ENCODE data around the gene NUDT13.
"Not testable (repeated sequence)": the region's sequence is repeated elsewhere in the genome, so short reads cannot be mapped to it uniquely, and the experiment has no call there.

The NUDT13 gene

GRCh38 chr10:73139251-73139650 lies 29.0 kb downstream of the NUDT13 start:
- Histone ChIP-seq H3K36me3 (ENCODE audit: control insufficient read depth, insufficient read depth, low read length) (no peaks in the 10 kb centered on the region), H3K9me3 (ENCODE audit: control insufficient read depth, low read length) (no peaks in the 10 kb centered on the region)

GRCh38 chr10:73141603-73142002 lies 31.3 kb downstream of the NUDT13 start:
- Histone ChIP-seq H3K4me1 (no peaks in the 10 kb centered on the region), H3K36me3 (ENCODE audit: control insufficient read depth, insufficient read depth, low read length) (no peaks in the 10 kb centered on the region), H3K79me2 (peaks cover 2% of the 10 kb centered on the region), H3K9ac (no peak overlapping the region), H3K4me2 (ENCODE audit: low read length) (no peak overlapping the region), H3K9me3 (ENCODE audit: control insufficient read depth, low read length) (no peaks in the 10 kb centered on the region), H3K27me3 (ENCODE audit: control insufficient read depth, insufficient read depth, low read length) (no peaks in the 10 kb centered on the region), H3K27ac (no peak overlapping the region), H2AFZ (no peak overlapping the region), H3K4me3 (ENCODE audit: low read depth, low read length) (no peak overlapping the region)
- no peak for TF ChIP-seq CTCF (IDR thresholded peaks at IDR 0.05)

More at GRCh38 chr10:73139251-73139650, 29.0 kb downstream of the NUDT13 start:
- no peak overlapping the region for H2AFZ ChIP-seq
- no peak overlapping the region for H3K4me3 ChIP-seq (ENCODE audit: low read depth, low read length)
- H3K4me1 ChIP-seq: no peaks in the 10 kb centered on the region
- no peak overlapping the region for H3K27ac ChIP-seq
- no peak for TF ChIP-seq CTCF (IDR thresholded peaks at IDR 0.05)
- no peaks in the 10 kb centered on the region for H3K27me3 ChIP-seq (ENCODE audit: control insufficient read depth, insufficient read depth, low read length)
- no peak overlapping the region for H3K4me2 ChIP-seq (ENCODE audit: low read length)
- H3K9ac ChIP-seq: no peak overlapping the region
- no peaks in the 10 kb centered on the region for H3K79me2 ChIP-seq

GRCh38 chr10:73150633-73151413 lies 40.6 kb downstream of the NUDT13 start:
- not testable (repeated sequence) for H3K4me1 ChIP-seq; H3K27ac ChIP-seq; H3K4me3 ChIP-seq (ENCODE audit: low read depth, low read length); H3K79me2 ChIP-seq; H2AFZ ChIP-seq; H3K27me3 ChIP-seq (ENCODE audit: control insufficient read depth, insufficient read depth, low read length); H3K9me3 ChIP-seq (ENCODE audit: control insufficient read depth, low read length); H3K9ac ChIP-seq; H3K36me3 ChIP-seq (ENCODE audit: control insufficient read depth, insufficient read depth, low read length); H3K4me2 ChIP-seq (ENCODE audit: low read length)

- Histone ChIP-seq H3K9me3 (ENCODE audit: control insufficient read depth, low read length) (no peaks in the 10 kb centered on the region), H3K9ac (no peak overlapping the region), H3K36me3 (ENCODE audit: control insufficient read depth, insufficient read depth, low read length) (no peaks in the 10 kb centered on the region), H3K4me2 (ENCODE audit: low read length) (no peak overlapping the region), H3K4me1 (no peaks in the 10 kb centered on the region), H3K27ac (no peak overlapping the region), H3K27me3 (ENCODE audit: control insufficient read depth, insufficient read depth, low read length) (no peaks in the 10 kb centered on the region), H2AFZ (no peak overlapping the region), H3K79me2 (peaks cover 6% of the 10 kb centered on the region), H3K4me3 (ENCODE audit: low read depth, low read length) (no peak overlapping the region)
- TF ChIP-seq CTCF (IDR thresholded peaks at IDR 0.05): no peak
These were observed 41.8 kb downstream of the NUDT13 start for GRCh38 chr10:73152009-73152408.

- Histone ChIP-seq H3K4me1 (no peaks in the 10 kb centered on the region), H3K27ac (no peak overlapping the region), H3K36me3 (ENCODE audit: control insufficient read depth, insufficient read depth, low read length) (no peaks in the 10 kb centered on the region), H3K79me2 (peaks cover 10% of the 10 kb centered on the region), H3K27me3 (ENCODE audit: control insufficient read depth, insufficient read depth, low read length) (no peaks in the 10 kb centered on the region), H3K4me3 (ENCODE audit: low read depth, low read length) (no peak overlapping the region), H2AFZ (no peak overlapping the region), H3K4me2 (ENCODE audit: low read length) (no peak overlapping the region), H3K9me3 (ENCODE audit: control insufficient read depth, low read length) (no peaks in the 10 kb centered on the region), H3K9ac (no peak overlapping the region)
- no peak for TF ChIP-seq CTCF (IDR thresholded peaks at IDR 0.05)
These were observed 45.8 kb downstream of the NUDT13 start for GRCh38 chr10:73156054-73156453.
